ENCODE measurements around the gene IKZF4. TPM values are rescaled to one million over a fixed set of nuclear protein-coding genes. Genes with fewer than 3 reads are reported as not detected.
A peak's percentile ranks its signal among the peaks of the same experiment; 100 is the strongest.
"Not testable (repeated sequence)": the region's sequence is repeated elsewhere in the genome, so short reads cannot be mapped to it uniquely, and the experiment has no call there.

IKZF4 gene
- total RNA-seq, 6 experiments from 2014 or later, result 0.99 to 2.6 (median 2.3) TPM

DNA sequence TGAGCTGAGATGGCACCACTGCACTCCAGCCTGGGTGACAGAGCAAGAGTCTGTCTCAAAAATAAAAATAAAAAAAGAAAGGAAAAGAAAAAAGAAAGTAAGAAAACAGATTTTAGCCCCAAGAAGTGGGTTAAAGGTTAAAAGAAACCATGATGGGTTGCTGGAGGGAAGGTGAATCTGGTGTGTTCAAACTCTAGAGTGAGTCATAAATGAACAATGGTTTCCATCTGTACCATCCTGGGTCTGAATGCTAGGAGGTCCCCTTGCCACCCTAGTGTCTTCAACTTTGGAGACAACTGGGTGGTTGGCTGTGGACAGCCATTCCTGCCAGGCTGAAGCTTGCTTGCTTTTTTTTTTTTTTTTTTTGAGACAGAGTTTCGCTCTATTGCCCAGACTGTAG is 19.3 kb downstream of the IKZF4 start:
- Histone ChIP-seq H3K27me3 (no peaks in the 10 kb centered on the region), H3K4me1 (peaks cover 0 to 30% (median 8%) of the 10 kb centered on the region in 4 donors), H3K27ac (peak overlapping the region in 1 of 3 donors; percentile 94), H3K36me3 (peaks cover 4 to 27% (median 13%) of the 10 kb centered on the region in 4 donors), H3K4me3 (no peak overlapping the region), H3K9me3 (no peaks in the 10 kb centered on the region)
- no CpG with 5 or more reads among the region's 1 CpG for WGBS (ENCODE audit: insufficient coverage, low coverage, low lambda C conversion rate, missing lambda C conversion rate)
- DNase-seq, result no peak
- TF ChIP-seq, protein P1, sequence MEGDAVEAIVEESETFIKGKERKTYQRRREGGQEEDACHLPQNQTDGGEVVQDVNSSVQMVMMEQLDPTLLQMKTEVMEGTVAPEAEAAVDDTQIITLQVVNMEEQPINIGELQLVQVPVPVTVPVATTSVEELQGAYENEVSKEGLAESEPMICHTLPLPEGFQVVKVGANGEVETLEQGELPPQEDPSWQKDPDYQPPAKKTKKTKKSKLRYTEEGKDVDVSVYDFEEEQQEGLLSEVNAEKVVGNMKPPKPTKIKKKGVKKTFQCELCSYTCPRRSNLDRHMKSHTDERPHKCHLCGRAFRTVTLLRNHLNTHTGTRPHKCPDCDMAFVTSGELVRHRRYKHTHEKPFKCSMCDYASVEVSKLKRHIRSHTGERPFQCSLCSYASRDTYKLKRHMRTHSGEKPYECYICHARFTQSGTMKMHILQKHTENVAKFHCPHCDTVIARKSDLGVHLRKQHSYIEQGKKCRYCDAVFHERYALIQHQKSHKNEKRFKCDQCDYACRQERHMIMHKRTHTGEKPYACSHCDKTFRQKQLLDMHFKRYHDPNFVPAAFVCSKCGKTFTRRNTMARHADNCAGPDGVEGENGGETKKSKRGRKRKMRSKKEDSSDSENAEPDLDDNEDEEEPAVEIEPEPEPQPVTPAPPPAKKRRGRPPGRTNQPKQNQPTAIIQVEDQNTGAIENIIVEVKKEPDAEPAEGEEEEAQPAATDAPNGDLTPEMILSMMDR (IDR thresholded peaks at IDR 0.05), result no peak
- TF ChIP-seq POLR2A (IDR thresholded peaks at IDR 0.05), result no peak
- intact Hi-C loops (cut with DNase I), result loop anchor here (5.0 to 10.0 kb wide), 3 partner anchors 43 to 65 kb away; partner anchors contain the start of genes SUOX (in 2 of the 2) and PA2G4 (in 1 of the 2)
- no peak for ATAC-seq

DNA sequence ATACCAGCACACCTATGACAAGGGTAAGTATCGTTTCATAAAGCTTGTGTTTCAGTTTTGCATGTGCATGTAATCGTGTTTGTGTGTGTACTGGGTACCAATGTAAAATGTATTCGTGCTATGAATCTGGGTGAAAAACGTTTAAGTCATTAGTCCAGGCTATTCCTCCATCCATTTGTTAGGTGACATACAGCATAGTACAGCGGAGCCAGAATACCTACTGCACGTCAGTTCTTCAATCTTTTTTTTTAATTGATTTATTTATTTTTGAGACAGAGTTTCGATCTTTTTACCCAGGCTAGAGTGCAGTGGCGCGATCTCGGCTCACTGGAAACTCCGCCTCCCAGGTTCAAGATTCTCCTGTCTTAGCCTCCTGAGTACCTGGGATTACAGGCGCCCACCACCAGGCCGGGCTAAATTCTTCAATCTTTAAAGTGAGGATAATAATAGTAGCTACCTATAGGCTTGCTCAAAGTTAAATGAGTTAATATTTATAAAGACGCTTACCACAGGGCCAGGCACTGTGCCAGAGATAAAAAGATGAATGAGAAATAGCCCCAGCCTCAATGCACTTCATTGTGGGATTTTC is 20.2 kb downstream of the IKZF4 start:
- H3K36me3 ChIP-seq, result peaks cover 4 to 29% (median 15%) of the 10 kb centered on the region in 4 donors
- ATAC-seq (peak in 3 of 4 donors; percentile 1 to 7 (median 2)), DNase-seq (no peak)
- H3K27me3 ChIP-seq, result no peaks in the 10 kb centered on the region
- H3K27ac ChIP-seq, result peak overlapping the region; percentile 94 to 97 (median 95)
- WGBS (ENCODE audit: insufficient coverage, low coverage, low lambda C conversion rate, missing lambda C conversion rate), result 23% methylated on average over 14 of the region's 14 CpGs
- no peaks in the 10 kb centered on the region for H3K9me3 ChIP-seq
- peaks cover 0 to 23% (median 8%) of the 10 kb centered on the region in 4 donors for H3K4me1 ChIP-seq
- intact Hi-C loops (cut with DNase I), result loop anchor here (5.0 to 10.0 kb wide), 3 partner anchors 44 to 64 kb away; partner anchors contain the start of genes SUOX (in 2 of the 2) and PA2G4 (in 1 of the 2)
- TF ChIP-seq, protein P1 (IDR thresholded peaks at IDR 0.05), result peak in 1 of 4 donors; percentile 23
- no peak for TF ChIP-seq POLR2A (IDR thresholded peaks at IDR 0.05)
- H3K4me3 ChIP-seq, result peak overlapping the region; percentile 71 to 93 (median 87)

DNA sequence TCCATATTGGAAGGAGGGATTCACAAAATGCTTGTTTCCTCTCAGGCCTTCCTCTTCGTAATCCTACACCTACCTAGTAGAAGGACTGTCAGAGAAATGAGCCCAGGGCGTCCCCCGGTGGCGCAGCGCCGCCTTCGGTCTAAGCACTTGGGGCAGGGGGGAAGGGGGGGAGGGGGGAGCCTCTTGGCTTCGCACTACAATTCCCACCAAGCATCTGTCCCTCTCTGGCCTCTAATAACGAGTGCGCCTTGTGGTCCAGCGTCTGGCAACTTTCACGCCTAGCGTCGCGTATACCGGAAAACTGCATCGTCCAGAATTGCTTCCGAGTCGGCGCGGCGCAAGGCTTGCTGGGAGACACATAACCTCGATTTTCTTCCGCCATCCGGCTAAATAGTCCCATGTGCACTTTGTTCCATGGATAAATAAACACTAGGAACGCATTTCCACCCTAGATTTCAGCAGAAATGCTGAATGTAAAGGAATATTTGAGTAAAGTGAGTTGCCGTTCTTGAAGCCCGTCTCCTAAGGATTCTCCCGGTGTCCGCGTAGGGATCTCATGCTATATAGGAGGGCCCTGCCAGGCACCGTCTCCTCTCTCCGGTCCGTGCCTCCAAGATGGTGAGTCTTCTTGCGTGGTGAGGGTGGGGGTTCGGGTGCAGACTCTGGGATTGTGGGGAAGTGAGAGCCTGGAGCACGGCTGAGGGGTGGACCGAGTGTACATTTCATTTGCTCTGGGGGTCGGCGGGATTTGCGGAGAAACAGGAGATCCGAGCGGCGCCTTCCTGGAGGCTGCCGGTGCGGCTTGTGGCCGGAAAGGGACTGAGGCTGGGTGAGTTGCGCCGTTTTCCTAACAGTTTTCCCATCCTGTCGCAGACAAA is 20.9 kb downstream of the IKZF4 start, which contains the start of gene RPS26:
Gene RPS26 (plus strand): TSS at position 367 of the 878 bp plus-strand sequence. CDS start 249 bp downstream, at position 616.
- under 1% methylated on average over 46 of the region's 50 CpGs for WGBS (ENCODE audit: insufficient coverage, low coverage, low lambda C conversion rate, missing lambda C conversion rate)
- Histone ChIP-seq H3K9me3 (no peaks in the 10 kb centered on the region), H3K4me1 (peaks cover 0 to 23% (median 8%) of the 10 kb centered on the region in 4 donors), H3K27ac (peak within 1 kb of the TSS; percentile 94 to 97 (median 95)), H3K27me3 (no peaks in the 10 kb centered on the region), H3K36me3 (peaks cover 4 to 29% (median 15%) of the 10 kb centered on the region in 4 donors), H3K4me3 (peak within 1 kb of the TSS; percentile 71 to 93 (median 87))
- TF ChIP-seq POLR2A (IDR thresholded peaks at IDR 0.05), result peak; percentile 92
- TF ChIP-seq, protein P1 (IDR thresholded peaks at IDR 0.05), result peak in 3 of 4 donors; percentile 37 to 54 (median 53)
- intact Hi-C loops (cut with DNase I), result loop anchor here (5.0 to 10.0 kb wide), 3 partner anchors 44 to 63 kb away; partner anchors contain the start of genes SUOX (in 2 of the 2) and PA2G4 (in 1 of the 2)
- DNase-seq (peak; percentile 92 to 95 (median 94)), ATAC-seq (peak; percentile 89 to 95 (median 91))

- not testable (repeated sequence) for DNase-seq, ATAC-seq, H3K27me3 ChIP-seq, H3K9me3 ChIP-seq
- H3K4me1 ChIP-seq, result peaks cover 0 to 18% (median 9%) of the 10 kb centered on the region in 4 donors
- WGBS (ENCODE audit: insufficient coverage, low coverage, low lambda C conversion rate, missing lambda C conversion rate), result 0% methylated on average over 9 of the region's 20 CpGs
- H3K4me3 ChIP-seq, result peak overlapping the region; percentile 71 to 93 (median 87)
- intact Hi-C loops (cut with DNase I), result loop anchor here (5.0 to 10.0 kb wide), 3 partner anchors 45 to 62 kb away; partner anchors contain the start of genes SUOX (in 2 of the 2) and PA2G4 (in 1 of the 2)
- H3K27ac ChIP-seq, result peak overlapping the region; percentile 94 to 97 (median 95)
- peaks cover 4 to 29% (median 15%) of the 10 kb centered on the region in 4 donors for H3K36me3 ChIP-seq
Measured at GRCh38 chr12:56042430-56042813, 21.6 kb downstream of the IKZF4 start.
